Caco-2 (cell line): ENCODE results near the gene HOXC12. TPM values are rescaled to one million over a fixed set of nuclear protein-coding genes. Genes with fewer than 3 reads are reported as not detected.

Source experiments
- BruUV-seq: library from RNA; stranded (reverse); fragments of 400-500 nt; replicated peaks from 2 replicates; lab custom pipeline; 2021; lab: Mats Ljungman, UMichigan
- CTCF ChIA-PET: fragments of 300-600 bp; sonication (Branson Sonifier 250); formaldehyde crosslinking; loops from one replicate; lab custom pipeline; 2022; ENCODE audit warnings: antibody characterized with exemption; lab: Charles Lee
- POLR2A ChIA-PET: fragments of 300-600 bp; sonication (Branson Sonifier 250); formaldehyde crosslinking; loops from one replicate; lab custom pipeline; 2022; ENCODE audit warnings: antibody characterized with exemption; lab: Charles Lee
- DNase-seq, 2 experiments: peaks; one replicate each; pipeline versions ENCODE4 v3.0.0 to v3.0.0-alpha.2; 2020 to 2022
- H3K27me3 ChIP-seq: replicated peaks from 2 replicates; pipeline ENCODE4 v1.6.0; 2011; ENCODE audit warnings: low read length; ENCODE audit not compliant: control insufficient read depth, insufficient read depth
- H3K36me3 ChIP-seq: 2 replicates; pipeline ENCODE4 v1.5.1; 2011; ENCODE audit warnings: low read length; ENCODE audit not compliant: control insufficient read depth, insufficient read depth
- H3K4me1 ChIP-seq: fragments of 250-450 bp; sonication (Bioruptor Pico); 2 replicates; pipeline ENCODE4 v1.5.1; 2020; ENCODE audit warnings: mild to moderate bottlenecking
- H3K4me3 ChIP-seq: 2 replicates; pipeline ENCODE4 v1.5.1; 2011; ENCODE audit warnings: low read depth, mild to moderate bottlenecking, control low read depth, low read length
- H3K9me3 ChIP-seq: fragments of 250-450 bp; sonication (Bioruptor Pico); 2 replicates; pipeline ENCODE4 v1.5.1; 2020; ENCODE audit warnings: mild to moderate bottlenecking, moderate library complexity
- H3K27ac Mint-ChIP-seq: one replicate; pipeline ENCODE4 v1.8.0; 2022; ENCODE audit warnings: mixed read lengths; ENCODE audit not compliant: unreplicated experiment
- H3K27me3 Mint-ChIP-seq: one replicate; pipeline ENCODE4 v1.8.0; 2022; ENCODE audit warnings: mixed read lengths; ENCODE audit not compliant: insufficient read depth, unreplicated experiment
- H3K36me3 Mint-ChIP-seq: one replicate; pipeline ENCODE4 v1.8.0; 2022; ENCODE audit warnings: mild to moderate bottlenecking, mixed read lengths; ENCODE audit not compliant: insufficient read depth, unreplicated experiment
- H3K4me1 Mint-ChIP-seq: one replicate; pipeline ENCODE4 v1.8.0; 2022; ENCODE audit warnings: low read depth, mixed read lengths; ENCODE audit not compliant: unreplicated experiment
- H3K4me3 Mint-ChIP-seq: one replicate; pipeline ENCODE4 v1.8.0; 2022; ENCODE audit warnings: mild to moderate bottlenecking, moderate library complexity, mixed read lengths; ENCODE audit not compliant: unreplicated experiment
- H3K9me3 Mint-ChIP-seq: one replicate; pipeline ENCODE4 v1.8.0; 2022; ENCODE audit warnings: mixed read lengths; ENCODE audit not compliant: unreplicated experiment
- CTCF ChIP-seq, 2 experiments: fragments of 200-600 bp in 1 of 2; IDR thresholded peaks; 1 replicate in 1 of 2; 2 replicates in 1 of 2; pipeline versions ENCODE4 v1.5.1 to v1.8.0; 2011 to 2022; ENCODE audit warnings: antibody characterized with exemption in 1 of 2, control low read depth in 1 of 2, inconsistent platforms in 1 of 2, low read depth in 1 of 2, low read length in 1 of 2, mild to moderate bottlenecking in 1 of 2, moderate library complexity in 1 of 2; ENCODE audit not compliant: insufficient read depth in 1 of 2, severe bottlenecking in 1 of 2, unreplicated experiment in 1 of 2
- intact Hi-C: fragments of 100-400 bp; cut with micrococcal nuclease; formaldehyde crosslinking; loops from one replicate; pipeline ENCODE4 v1.10.0; 2022; ENCODE audit not compliant: unreplicated experiment
- total RNA-seq: library from RNA; stranded (reverse); gene quantifications from 2 replicates; pipeline ENCODE4 v1.2.3, GENCODE V29; 2022

Gene HOXC12
- total RNA-seq, 1 experiment from 2014 or later, result 10.3 TPM

- no peaks in the 10 kb centered on the region for H3K27me3 Mint-ChIP-seq
- peak in 1 of 2 experiments; percentile 54 for DNase-seq
- no peak overlapping the region for H3K27ac Mint-ChIP-seq
- no peaks in the 10 kb centered on the region for H3K27me3 ChIP-seq
- peaks cover 32% of the 10 kb centered on the region for H3K4me1 ChIP-seq
- H3K4me3 Mint-ChIP-seq, result peak overlapping the region; percentile 68
- ChIA-PET POLR2A (interaction anchor here (0.6 kb wide), 1 partner anchor 17 kb away, joined by 7 read pairs; no protein-coding TSS in a partner anchor), CTCF (interaction anchor here (1.3 to 1.9 kb wide), 3 partner anchors 16 to 212 kb away, joined by 4 to 8 read pairs (median 4); no protein-coding TSS in a partner anchor)
- no peaks in the 10 kb centered on the region for H3K9me3 ChIP-seq
- intact Hi-C loops, result loop anchor here (2.0 kb wide), 1 partner anchor 223 kb away; no protein-coding TSS in a partner anchor
- H3K36me3 ChIP-seq, result no peaks in the 10 kb centered on the region
- peak; percentile 23 to 45 for TF ChIP-seq CTCF (IDR thresholded peaks at IDR 0.05; ENCODE audit: insufficient read depth in 1 of 2, low read depth in 1 of 2, low read length in 1 of 2, severe bottlenecking in 1 of 2, unreplicated experiment in 1 of 2)
- H3K36me3 Mint-ChIP-seq, result peaks cover 18% of the 10 kb centered on the region
- no TSS peak for BruUV-seq
- no peaks in the 10 kb centered on the region for H3K9me3 Mint-ChIP-seq
- H3K4me1 Mint-ChIP-seq, result peaks cover 28% of the 10 kb centered on the region
- H3K4me3 ChIP-seq, result no peak overlapping the region
Measured at GRCh38 chr12:53989227-53990113, 34.8 kb downstream of the HOXC12 start.

GRCh38 chr12:53990311-53991076, 35.8 kb downstream of the HOXC12 start:
- DNase-seq, result no peak
- Mint-ChIP-seq H3K4me3 (peak overlapping the region; percentile 68), H3K36me3 (peaks cover 14% of the 10 kb centered on the region), H3K27ac (no peak overlapping the region), H3K4me1 (peaks cover 28% of the 10 kb centered on the region), H3K27me3 (no peaks in the 10 kb centered on the region), H3K9me3 (no peaks in the 10 kb centered on the region)
- no TSS peak for BruUV-seq
- intact Hi-C loops, result no loop called here
- no peak for TF ChIP-seq CTCF (IDR thresholded peaks at IDR 0.05; ENCODE audit: insufficient read depth in 1 of 2, low read depth in 1 of 2, low read length in 1 of 2, severe bottlenecking in 1 of 2, unreplicated experiment in 1 of 2)
- no peaks in the 10 kb centered on the region for H3K9me3 ChIP-seq
- H3K36me3 ChIP-seq, result no peaks in the 10 kb centered on the region
- ChIA-PET CTCF (interaction anchor here (1.0 kb wide), 2 partner anchors 15 to 217 kb away, joined by 4 read pairs; no protein-coding TSS in a partner anchor), POLR2A (interaction anchor here (0.6 kb wide), 1 partner anchor 201 kb away, joined by 5 read pairs; no protein-coding TSS in a partner anchor)
- peaks cover 28% of the 10 kb centered on the region for H3K4me1 ChIP-seq
- peak overlapping the region; percentile 24 for H3K4me3 ChIP-seq
- H3K27me3 ChIP-seq, result no peaks in the 10 kb centered on the region

GRCh38 chr12:53991077-53991460, 36.4 kb downstream of the HOXC12 start:
- H3K4me1 ChIP-seq, result peaks cover 23% of the 10 kb centered on the region
- Mint-ChIP-seq H3K27ac (no peak overlapping the region), H3K4me3 (peak overlapping the region; percentile 68), H3K36me3 (peaks cover 14% of the 10 kb centered on the region), H3K27me3 (no peaks in the 10 kb centered on the region), H3K4me1 (peaks cover 28% of the 10 kb centered on the region), H3K9me3 (no peaks in the 10 kb centered on the region)
- no TSS peak for BruUV-seq
- peak overlapping the region; percentile 24 for H3K4me3 ChIP-seq
- no peak for TF ChIP-seq CTCF (IDR thresholded peaks at IDR 0.05; ENCODE audit: insufficient read depth in 1 of 2, low read depth in 1 of 2, low read length in 1 of 2, severe bottlenecking in 1 of 2, unreplicated experiment in 1 of 2)
- H3K9me3 ChIP-seq, result no peaks in the 10 kb centered on the region
- no peaks in the 10 kb centered on the region for H3K36me3 ChIP-seq
- DNase-seq, result no peak
- H3K27me3 ChIP-seq, result no peaks in the 10 kb centered on the region
- POLR2A ChIA-PET, result no interaction called here
- intact Hi-C loops, result no loop called here
- CTCF ChIA-PET, result interaction anchor here (1.0 kb wide), 2 partner anchors 15 to 217 kb away, joined by 4 read pairs; no protein-coding TSS in a partner anchor
